Panc1 (cell line): Measurements from ENCODE around the gene VPS41. TPM values are rescaled to one million over a fixed set of nuclear protein-coding genes. Genes with fewer than 3 reads are reported as not detected.
A peak's percentile ranks its signal among the peaks of the same experiment; 100 is the strongest.

Source experiments
- ATAC-seq: fragments of 200-7000 bp; cut with Tn5 transposase; 2 replicates; pipeline ENCODE4 v1.9.1; 2020; ENCODE audit warnings: mild to moderate bottlenecking, moderate library complexity
- Bru-seq: library from RNA; stranded (reverse); fragments of 400-500 nt; gene quantifications from one replicate; lab custom pipeline; 2021; lab: Mats Ljungman, UMichigan
- BruChase-seq, 2 experiments: library from RNA; stranded (reverse); fragments of 400-500 nt; gene quantifications; one replicate each; lab custom pipeline; 2021; lab: Mats Ljungman, UMichigan
- BruUV-seq: library from RNA; stranded (reverse); fragments of 400-500 nt; replicated peaks from 2 replicates; lab custom pipeline; 2021; lab: Mats Ljungman, UMichigan
- CTCF ChIA-PET: fragments of 300-600 bp; sonication (Branson Sonifier 250); formaldehyde crosslinking; loops from one replicate; lab custom pipeline; 2022; ENCODE audit warnings: antibody characterized with exemption; lab: Charles Lee
- POLR2A ChIA-PET: fragments of 300-600 bp; sonication (Branson Sonifier 250); formaldehyde crosslinking; loops from one replicate; lab custom pipeline; 2022; ENCODE audit warnings: antibody characterized with exemption; lab: Charles Lee
- DNase-seq: peaks from one replicate; pipeline ENCODE4 v3.0.0-alpha.2; 2010; ENCODE audit warnings: low read depth, low spot score
- H3K27ac ChIP-seq: 2 replicates; pipeline ENCODE4 v1.5.1; 2011; ENCODE audit warnings: mild to moderate bottlenecking, low read length, inconsistent platforms
- H3K27me3 ChIP-seq: fragments of 200-500 bp; sonication (Bioruptor generic); 2 replicates; pipeline ENCODE4 v1.6.0; 2014; ENCODE audit warnings: low read length, inconsistent platforms; ENCODE audit not compliant: control insufficient read depth, insufficient read depth
- H3K36me3 ChIP-seq: fragments of 200-500 bp; sonication (Bioruptor generic); 2 replicates; pipeline ENCODE4 v1.5.1; 2014; ENCODE audit warnings: inconsistent platforms, mild to moderate bottlenecking, low read length, moderate library complexity; ENCODE audit not compliant: control insufficient read depth, insufficient read depth
- H3K4me1 ChIP-seq: 2 replicates; pipeline ENCODE4 v1.5.1; 2011; ENCODE audit warnings: inconsistent platforms, mild to moderate bottlenecking, low read length, moderate library complexity; ENCODE audit not compliant: control insufficient read depth, insufficient read depth
- H3K4me3 ChIP-seq, 2 experiments: 2 replicates each; pipeline ENCODE4 v1.5.1; 2011 to 2012; ENCODE audit warnings: low read depth in 2 of 2, low read length in 2 of 2, mild to moderate bottlenecking in 2 of 2, inconsistent platforms in 1 of 2, moderate library complexity in 1 of 2
- H3K9me3 ChIP-seq: fragments of 200-500 bp; sonication (Bioruptor generic); 2 replicates; pipeline ENCODE4 v1.5.1; 2014; ENCODE audit warnings: low read depth, mild to moderate bottlenecking, inconsistent platforms, low read length, moderate library complexity; ENCODE audit not compliant: control insufficient read depth, insufficient read depth
- POLR2AphosphoS5 ChIP-seq: IDR thresholded peaks from 2 replicates; pipeline ENCODE4 v1.6.1; 2012; ENCODE audit warnings: mild to moderate bottlenecking, low read depth, low read length, moderate library complexity
- REST ChIP-seq, 2 experiments: IDR thresholded peaks; 2 replicates each; pipeline ENCODE4 v1.6.1; 2011 to 2012; ENCODE audit warnings: low read depth in 2 of 2, control low read depth in 1 of 2, low read length in 1 of 2, mild to moderate bottlenecking in 1 of 2, moderate library complexity in 1 of 2; ENCODE audit not compliant: insufficient read depth in 1 of 2
- SIN3A ChIP-seq: IDR thresholded peaks from 2 replicates; pipeline ENCODE4 v1.6.1; 2012; ENCODE audit warnings: low read depth, mild to moderate bottlenecking, low read length, moderate library complexity, borderline replicate concordance; ENCODE audit not compliant: insufficient read depth
- TCF7L2 ChIP-seq: IDR thresholded peaks from 2 replicates; pipeline ENCODE4 v1.6.1; 2011; ENCODE audit warnings: mild to moderate bottlenecking, low read depth, low read length, inconsistent platforms
- in situ Hi-C: cut with HindIII; loops from 2 replicates; pipeline ENCODE4 v1.10.0; 2016; ENCODE audit warnings: low sequenced_read_pairs, low pct_unique_long_range_greater_than_20kb
- intact Hi-C: fragments of 100-400 bp; cut with micrococcal nuclease; formaldehyde crosslinking; loops from one replicate; pipeline ENCODE4 v1.10.0; 2022; ENCODE audit not compliant: unreplicated experiment
- long read RNA-seq: library from polyadenylated mRNA; unstranded; transcript quantifications from one replicate; pipeline ENCODE4 v2.0.0, GENCODE V29; 2021; ENCODE audit not compliant: unreplicated experiment
- polyA plus RNA-seq: library from polyadenylated mRNA; unstranded; fragments of >200 nt; gene quantifications from one replicate; pipeline ENCODE4 v1.2.1, GENCODE V29; 2012; ENCODE audit warnings: missing spikeins; ENCODE audit not compliant: insufficient read length
- total RNA-seq: library from RNA; stranded (reverse); gene quantifications from one replicate; pipeline ENCODE4 v1.2.1, GENCODE V29; 2021; ENCODE audit not compliant: unreplicated experiment
- TF ChIP-seq, protein P1 (sequence below): fragments of 450-650 bp; IDR thresholded peaks from 2 replicates; pipeline ENCODE4 v1.5.1; 2017; ENCODE audit warnings: mild to moderate bottlenecking

VPS41 gene
- total RNA-seq = 127 TPM
- polyA plus RNA-seq = 46.9 TPM
- percentile 89 among the genes with signal in this experiment for Bru-seq, nascent RNA
- percentile 82 among the genes with signal in this experiment for BruChase-seq, experiment 1, labeled RNA remaining after a 2-hour chase
- BruChase-seq, experiment 2, labeled RNA remaining after a 6-hour chase = percentile 80 among the genes with signal in this experiment
- long read RNA-seq, full-length matches to known transcripts = 177 of 248 reads
- long read RNA-seq, partial matches to known transcripts = 21 of 248 reads
- long read RNA-seq, other reads (novel, unspliced or antisense) = 50 of 248 reads

GRCh38 chr7:38908759-38909335 is at the start of gene VPS41:
VPS41 (minus strand) TSS chr7:38909191; CDS start chr7:38909174, 17 bp downstream.
- ATAC-seq (peak; percentile 100), DNase-seq (peak; percentile 51)
- Histone ChIP-seq H3K9me3 (no peaks in the 10 kb centered on the region), H3K36me3 (peaks cover 6% of the 10 kb centered on the region; the same call in 1 of the 2 replicates), H3K27ac (peak within 1 kb of the TSS; percentile 90), H3K27me3 (no peaks in the 10 kb centered on the region; the same call in 1 of the 2 replicates), H3K4me3 (peak within 1 kb of the TSS; percentile 80 to 96), H3K4me1 (peaks cover 4% of the 10 kb centered on the region; the same call in 1 of the 2 replicates)
- POLR2A ChIA-PET = no interaction called here
- BruUV-seq = no TSS peak
- in situ Hi-C loops = no loop called here
- intact Hi-C loops = no loop called here
- CTCF ChIA-PET = no interaction called here
- TF ChIP-seq, protein P1, sequence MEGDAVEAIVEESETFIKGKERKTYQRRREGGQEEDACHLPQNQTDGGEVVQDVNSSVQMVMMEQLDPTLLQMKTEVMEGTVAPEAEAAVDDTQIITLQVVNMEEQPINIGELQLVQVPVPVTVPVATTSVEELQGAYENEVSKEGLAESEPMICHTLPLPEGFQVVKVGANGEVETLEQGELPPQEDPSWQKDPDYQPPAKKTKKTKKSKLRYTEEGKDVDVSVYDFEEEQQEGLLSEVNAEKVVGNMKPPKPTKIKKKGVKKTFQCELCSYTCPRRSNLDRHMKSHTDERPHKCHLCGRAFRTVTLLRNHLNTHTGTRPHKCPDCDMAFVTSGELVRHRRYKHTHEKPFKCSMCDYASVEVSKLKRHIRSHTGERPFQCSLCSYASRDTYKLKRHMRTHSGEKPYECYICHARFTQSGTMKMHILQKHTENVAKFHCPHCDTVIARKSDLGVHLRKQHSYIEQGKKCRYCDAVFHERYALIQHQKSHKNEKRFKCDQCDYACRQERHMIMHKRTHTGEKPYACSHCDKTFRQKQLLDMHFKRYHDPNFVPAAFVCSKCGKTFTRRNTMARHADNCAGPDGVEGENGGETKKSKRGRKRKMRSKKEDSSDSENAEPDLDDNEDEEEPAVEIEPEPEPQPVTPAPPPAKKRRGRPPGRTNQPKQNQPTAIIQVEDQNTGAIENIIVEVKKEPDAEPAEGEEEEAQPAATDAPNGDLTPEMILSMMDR = no peak
- no peak for TF ChIP-seq REST (IDR thresholded peaks at IDR 0.05; ENCODE audit: insufficient read depth in 1 of 2, low read depth in 2 of 2, low read length in 1 of 2)
- TF ChIP-seq SIN3A = peak; percentile 95
- peak; percentile 85 for TF ChIP-seq POLR2AphosphoS5
- TF ChIP-seq TCF7L2 = no peak

GRCh38 chr7:38955892-38956291 is 46.9 kb upstream of the VPS41 start:
- Histone ChIP-seq H3K27ac (no peak overlapping the region), H3K4me1 (no peaks in the 10 kb centered on the region), H3K9me3 (no peaks in the 10 kb centered on the region), H3K36me3 (no peaks in the 10 kb centered on the region), H3K27me3 (peaks cover 13% of the 10 kb centered on the region), H3K4me3 (no peak overlapping the region)
- CTCF ChIA-PET = no interaction called here
- TF ChIP-seq POLR2AphosphoS5 = no peak
- no peak for TF ChIP-seq SIN3A
- TF ChIP-seq, protein P1 = no peak
- TF ChIP-seq TCF7L2 = no peak
- no peak for TF ChIP-seq REST (IDR thresholded peaks at IDR 0.05; ENCODE audit: insufficient read depth in 1 of 2, low read depth in 2 of 2, low read length in 1 of 2)
- intact Hi-C loops (no loop called here), in situ Hi-C loops (no loop called here)
- BruUV-seq = no TSS peak
- POLR2A ChIA-PET = no interaction called here
- no peak for DNase-seq
- ATAC-seq = no peak
